GM12878 (cell line): Measurements from ENCODE around the gene PBOV1. TPM values are rescaled to one million over a fixed set of nuclear protein-coding genes. Genes with fewer than 3 reads are reported as not detected.

Experiments used
- ATAC-seq: fragments of 200-7000 bp; cut with Tn5 transposase; 3 replicates; pipeline ENCODE4 v1.9.1; 2020; ENCODE audit warnings: mild to moderate bottlenecking, moderate library complexity
- BruUV-seq: library from RNA; stranded (reverse); fragments of 400-500 nt; replicated peaks from 2 replicates; lab custom pipeline; 2021; lab: Mats Ljungman, UMichigan
- CTCF ChIA-PET: fragments of 300-600 bp; sonication (Branson Sonifier 250); formaldehyde crosslinking; extraction: SDS; loops from one replicate; lab custom pipeline; 2021; ENCODE audit warnings: inconsistent platforms; lab: Yijun Ruan, JAX
- POLR2A ChIA-PET: fragments of 350-600 bp; formaldehyde crosslinking; extraction: SDS; loops from one replicate; lab custom pipeline; 2021; ENCODE audit warnings: inconsistent platforms; lab: Charles Lee
- RAD21 ChIA-PET: fragments of 300-600 bp; sonication (Branson Sonifier 250); formaldehyde crosslinking; loops from one replicate; lab custom pipeline; 2023; ENCODE audit warnings: antibody characterized with exemption; ENCODE audit not compliant: unreplicated experiment; lab: Charles Lee
- SMC1A ChIA-PET: fragments of 300-600 bp; sonication (Branson Sonifier 250); formaldehyde crosslinking; loops from one replicate; lab custom pipeline; 2023; ENCODE audit not compliant: unreplicated experiment, uncharacterized antibody; lab: Charles Lee
- DNase-seq: peaks from one replicate; pipeline ENCODE4 v3.0.0-alpha.2; 2011; ENCODE audit warnings: low read depth, low spot score
- FAIRE-seq: peaks from 3 replicates; lab custom pipeline; 2011; peaks lifted over from hg19 to GRCh38; lab: Jason Lieb, UNC
- H2AFZ ChIP-seq: 2 replicates; pipeline ENCODE4 v1.6.0; 2011; ENCODE audit warnings: low read depth, low read length, control low read depth; ENCODE audit not compliant: control insufficient read depth
- H3K27ac ChIP-seq: 2 replicates; pipeline ENCODE4 v1.5.1; 2011; ENCODE audit warnings: control low read depth; ENCODE audit not compliant: control insufficient read depth, insufficient read depth
- H3K27me3 ChIP-seq, 2 experiments: replicated peaks in 1 of 2; 2 replicates each; pipeline versions ENCODE4 v1.6.0 to v1.6.1; 2011; ENCODE audit warnings: low read length in 1 of 2; ENCODE audit not compliant: control insufficient read depth in 2 of 2, insufficient read depth in 2 of 2
- H3K36me3 ChIP-seq, 2 experiments: 2 replicates each; pipeline ENCODE4 v1.5.1; 2011; ENCODE audit warnings: low read length in 1 of 2; ENCODE audit not compliant: control insufficient read depth in 2 of 2, insufficient read depth in 2 of 2
- H3K4me1 ChIP-seq: 2 replicates; pipeline ENCODE4 v1.6.1; 2011; ENCODE audit warnings: mild to moderate bottlenecking, low read length, moderate library complexity, mixed read lengths; ENCODE audit not compliant: control insufficient read depth, insufficient read depth
- H3K4me2 ChIP-seq: 2 replicates; pipeline ENCODE4 v1.6.0; 2011; ENCODE audit warnings: control low read depth; ENCODE audit not compliant: control insufficient read depth, insufficient read depth
- H3K4me3 ChIP-seq: fragments of 200-600 bp; sonication (generic); 2 replicates; pipeline ENCODE4 v1.5.1; 2016
- H3K79me2 ChIP-seq: 2 replicates; pipeline ENCODE4 v1.6.0; 2011; ENCODE audit warnings: low read length; ENCODE audit not compliant: control insufficient read depth, insufficient read depth
- H3K9ac ChIP-seq: 2 replicates; pipeline ENCODE4 v1.8.0; 2011; ENCODE audit warnings: low read length, control low read depth, mixed read lengths; ENCODE audit not compliant: control insufficient read depth, insufficient read depth
- H3K9me3 ChIP-seq: replicated peaks from 3 replicates; pipeline ENCODE4 v1.5.1; 2011; ENCODE audit warnings: mild to moderate bottlenecking, low read length; ENCODE audit not compliant: control insufficient read depth, insufficient read depth
- H4K20me1 ChIP-seq: 2 replicates; pipeline ENCODE4 v1.6.0; 2011; ENCODE audit not compliant: control insufficient read depth, insufficient read depth
- ATF2 ChIP-seq: IDR thresholded peaks from 2 replicates; pipeline ENCODE4 v1.6.1; 2012; ENCODE audit warnings: low read length, inconsistent platforms
- ATF7 ChIP-seq: fragments of 450-650 bp; IDR thresholded peaks from 2 replicates; pipeline ENCODE4 v1.6.1; 2016; ENCODE audit warnings: low read depth, mild to moderate bottlenecking
- BHLHE40 ChIP-seq, 2 experiments: fragments of 450-650 bp in 1 of 2; IDR thresholded peaks; 2 replicates each; pipeline ENCODE4 v1.6.1; 2011 to 2017; ENCODE audit warnings: low read depth in 2 of 2, borderline replicate concordance in 1 of 2, improper control_type of control experiment in 1 of 2, low read length in 1 of 2, mild to moderate bottlenecking in 1 of 2
- BMI1 ChIP-seq: fragments of 450-650 bp; IDR thresholded peaks from 2 replicates; pipeline ENCODE4 v1.6.1; 2016; ENCODE audit warnings: mild to moderate bottlenecking, moderate library complexity, borderline replicate concordance
- JUNB ChIP-seq: IDR thresholded peaks from 2 replicates; pipeline ENCODE4 v1.6.1; 2016; ENCODE audit warnings: antibody characterized with exemption, mild to moderate bottlenecking
- RAD51 ChIP-seq: fragments of 450-650 bp; IDR thresholded peaks from 2 replicates; pipeline ENCODE4 v1.6.1; 2016; ENCODE audit warnings: moderate library complexity, mild to moderate bottlenecking, inconsistent platforms
- RELA ChIP-seq: fragments of 450-650 bp; IDR thresholded peaks from 2 replicates; pipeline ENCODE4 v1.8.0; 2014; ENCODE audit warnings: borderline replicate concordance; ENCODE audit not compliant: partially characterized antibody
- SMAD1 ChIP-seq: fragments of 450-650 bp; IDR thresholded peaks from 2 replicates; pipeline ENCODE4 v1.6.1; 2018; ENCODE audit warnings: mild to moderate bottlenecking, low read depth; ENCODE audit not compliant: partially characterized antibody
- SPI1 ChIP-seq: IDR thresholded peaks from 2 replicates; pipeline ENCODE4 v1.6.1; 2011; ENCODE audit warnings: low read depth, mild to moderate bottlenecking, low read length, moderate library complexity, borderline replicate concordance; ENCODE audit not compliant: insufficient read depth
- STAT3 ChIP-seq: IDR thresholded peaks from 2 replicates; pipeline ENCODE4 v1.6.1; 2011; ENCODE audit warnings: low read depth, low read length, improper control_type of control experiment
- TARDBP ChIP-seq: IDR thresholded peaks from 2 replicates; pipeline ENCODE4 v1.6.1; 2016; ENCODE audit warnings: borderline replicate concordance
- WGBS: methylation state at CpG from one replicate; pipeline ENCODE4 v1.1.6; 2016; ENCODE audit warnings: low lambda C conversion rate; ENCODE audit not compliant: insufficient replicate concordance, insufficient coverage; ENCODE audit errors: missing lambda C conversion rate; 5-methylcytosine and 5-hydroxymethylcytosine counted together
- in situ Hi-C: fragments of 300-500 bp; cut with MboI; formaldehyde crosslinking; loops from 9 replicates; pipeline ENCODE4 v1.14.3; 2018; ENCODE audit warnings: mixed read lengths
- intact Hi-C: fragments of 100-400 bp; cut with micrococcal nuclease; formaldehyde crosslinking; loops from one replicate; pipeline ENCODE4 v1.14.2; 2022; ENCODE audit not compliant: unreplicated experiment
- polyA plus RNA-seq, 11 experiments: library from polyadenylated mRNA; depleted of rRNA in 4 of 11; unstranded in 6 of 11; stranded (reverse) in 5 of 11; fragments of >200 nt; fragmentation: Nextera tagmentation in 4 of 11; fragmentation: Illumina TruSeq in 1 of 11; extraction: Ambion mirVana in 4 of 11; extraction: Trizol in 1 of 11; gene quantifications; 1 replicate in 1 of 11; 2 replicates in 10 of 11; pipeline versions ENCODE4 v1.2.1 to v1.2.3, GENCODE V29; 2011 to 2016; ENCODE audit warnings: inconsistent platforms in 2 of 11, missing spikeins in 2 of 11, low read depth in 1 of 11
- total RNA-seq, 4 experiments: library from RNA; depleted of rRNA in 3 of 4; stranded (reverse); fragments of >200 nt in 3 of 4; fragmentation: Illumina TruSeq in 1 of 4; extraction: Trizol in 1 of 4; gene quantifications; 2 replicates each; pipeline versions ENCODE4 v1.2.1 to v1.2.3, GENCODE V29; 2013 to 2021
- TF ChIP-seq, protein P1 (sequence below): fragments of 450-650 bp; IDR thresholded peaks from 2 replicates; pipeline ENCODE4 v1.6.1; 2017; ENCODE audit warnings: low read depth, mild to moderate bottlenecking, moderate library complexity

Gene PBOV1
- total and polyA plus RNA-seq, 10 of the 15 experiments (the other 5 are each of a cell fraction or from before 2014, with no cell fraction given) = not detected

GRCh38 chr6:138245751-138246150, 27.5 kb upstream of the PBOV1 start:
- Histone ChIP-seq H3K36me3 (no peaks in the 10 kb centered on the region), H3K9ac (no peak overlapping the region), H3K4me1 (no peaks in the 10 kb centered on the region), H3K79me2 (no peaks in the 10 kb centered on the region), H2AFZ (no peak overlapping the region), H3K9me3 (no peaks in the 10 kb centered on the region), H4K20me1 (no peaks in the 10 kb centered on the region), H3K27me3 (peaks cover 0 to 3% of the 10 kb centered on the region in 2 experiments; a peak in 2 of 4 replicates), H3K4me3 (no peak overlapping the region), H3K27ac (no peak overlapping the region), H3K4me2 (no peak overlapping the region)
- DNase-seq (no peak), ATAC-seq (no peak), FAIRE-seq (no peak)
- ChIA-PET RAD21 (no interaction called here), SMC1A (no interaction called here), CTCF (interaction anchor here (1.4 kb wide), 1 partner anchor 10 kb away, joined by 3 read pairs; no protein-coding TSS in a partner anchor), POLR2A (no interaction called here)
- intact Hi-C loops = no loop called here
- BruUV-seq = no TSS peak
- TF ChIP-seq ATF2 (no peak), BHLHE40 (IDR thresholded peaks at IDR 0.05; ENCODE audit: borderline replicate concordance in 1 of 2, low read depth in 2 of 2, low read length in 1 of 2) (no peak), SPI1 (no peak), RAD51 (no peak), RELA (no peak), ATF7 (no peak), TARDBP (no peak), JUNB (no peak), SMAD1 (no peak), BMI1 (no peak), STAT3 (no peak)
- TF ChIP-seq, protein P1, sequence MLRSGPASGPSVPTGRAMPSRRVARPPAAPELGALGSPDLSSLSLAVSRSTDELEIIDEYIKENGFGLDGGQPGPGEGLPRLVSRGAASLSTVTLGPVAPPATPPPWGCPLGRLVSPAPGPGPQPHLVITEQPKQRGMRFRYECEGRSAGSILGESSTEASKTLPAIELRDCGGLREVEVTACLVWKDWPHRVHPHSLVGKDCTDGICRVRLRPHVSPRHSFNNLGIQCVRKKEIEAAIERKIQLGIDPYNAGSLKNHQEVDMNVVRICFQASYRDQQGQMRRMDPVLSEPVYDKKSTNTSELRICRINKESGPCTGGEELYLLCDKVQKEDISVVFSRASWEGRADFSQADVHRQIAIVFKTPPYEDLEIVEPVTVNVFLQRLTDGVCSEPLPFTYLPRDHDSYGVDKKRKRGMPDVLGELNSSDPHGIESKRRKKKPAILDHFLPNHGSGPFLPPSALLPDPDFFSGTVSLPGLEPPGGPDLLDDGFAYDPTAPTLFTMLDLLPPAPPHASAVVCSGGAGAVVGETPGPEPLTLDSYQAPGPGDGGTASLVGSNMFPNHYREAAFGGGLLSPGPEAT = no peak
- WGBS = 40% methylated on average over 3 of the region's 3 CpGs
- in situ Hi-C loops = no loop called here
